Measurements from ENCODE around the gene PRR14L. TPM values are rescaled to one million over a fixed set of nuclear protein-coding genes. Genes with fewer than 3 reads are reported as not detected.

The PRR14L gene
- total RNA-seq, 4 donors from 2014 or later: 14.6 to 21.6 (median 18.5) TPM

DNA sequence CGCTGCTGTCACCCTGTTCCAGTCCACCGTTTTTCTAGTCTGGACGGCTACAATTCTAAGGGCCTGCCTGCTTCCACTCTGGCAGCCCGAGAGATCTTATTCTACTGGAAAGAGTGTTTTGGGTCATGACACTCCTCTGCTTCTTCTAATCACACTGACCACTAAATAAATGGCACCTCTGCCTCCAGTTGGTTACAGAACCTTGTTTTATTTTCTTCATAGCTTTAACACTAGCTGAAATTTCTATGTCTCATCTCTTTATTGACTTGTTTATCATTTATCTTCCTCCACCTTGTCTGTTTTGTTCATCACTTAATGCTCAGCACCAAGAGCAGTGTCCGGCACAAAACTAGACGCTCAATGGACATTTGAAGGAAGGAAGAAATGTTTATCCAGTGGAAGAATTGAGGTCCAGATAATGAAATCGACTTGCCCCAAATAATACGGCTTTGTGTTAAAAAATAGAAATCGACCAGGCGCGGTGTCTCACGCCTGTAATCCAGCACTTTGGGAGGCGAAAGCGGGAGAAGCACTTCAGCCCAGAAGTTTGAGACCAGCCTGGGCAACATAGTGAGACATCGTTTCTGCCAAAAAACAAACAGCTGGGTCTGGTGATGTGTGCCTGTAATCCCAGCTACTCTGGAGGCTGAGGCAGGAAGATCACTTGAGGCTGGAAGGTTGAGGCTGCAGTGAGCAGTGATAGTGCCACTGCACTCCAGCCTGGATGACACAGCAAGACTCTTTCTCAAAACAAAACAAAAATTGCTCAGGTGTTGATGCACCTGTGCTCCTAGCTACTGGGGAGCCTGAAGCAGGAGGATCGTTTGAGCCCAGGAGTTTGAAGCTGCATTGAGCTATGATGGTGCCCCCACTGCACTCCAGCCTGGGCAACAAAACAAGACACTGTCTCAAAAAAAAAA lies 693 bp upstream of the PRR14L start:
- Histone ChIP-seq H3K4me1 (peaks cover 46 to 65% (median 56%) of the 10 kb centered on the region in 4 donors), H3K9me3 (no peaks in the 10 kb centered on the region), H3K36me3 (peaks cover 0 to 12% (median 3%) of the 10 kb centered on the region in 4 donors), H3K27me3 (no peaks in the 10 kb centered on the region), H3K4me3 (peak overlapping the region; percentile 90 to 100 (median 100)), H3K27ac (replicated peaks in 1 of 4) (peak overlapping the region; percentile 86 to 91 (median 88))
- TF ChIP-seq POLR2A (IDR thresholded peaks at IDR 0.05; ENCODE audit: low read depth) (no peak), EP300 (IDR thresholded peaks at IDR 0.05) (no peak), POLR2AphosphoS5 (IDR thresholded peaks at IDR 0.05) (no peak)
- TF ChIP-seq, protein P1, sequence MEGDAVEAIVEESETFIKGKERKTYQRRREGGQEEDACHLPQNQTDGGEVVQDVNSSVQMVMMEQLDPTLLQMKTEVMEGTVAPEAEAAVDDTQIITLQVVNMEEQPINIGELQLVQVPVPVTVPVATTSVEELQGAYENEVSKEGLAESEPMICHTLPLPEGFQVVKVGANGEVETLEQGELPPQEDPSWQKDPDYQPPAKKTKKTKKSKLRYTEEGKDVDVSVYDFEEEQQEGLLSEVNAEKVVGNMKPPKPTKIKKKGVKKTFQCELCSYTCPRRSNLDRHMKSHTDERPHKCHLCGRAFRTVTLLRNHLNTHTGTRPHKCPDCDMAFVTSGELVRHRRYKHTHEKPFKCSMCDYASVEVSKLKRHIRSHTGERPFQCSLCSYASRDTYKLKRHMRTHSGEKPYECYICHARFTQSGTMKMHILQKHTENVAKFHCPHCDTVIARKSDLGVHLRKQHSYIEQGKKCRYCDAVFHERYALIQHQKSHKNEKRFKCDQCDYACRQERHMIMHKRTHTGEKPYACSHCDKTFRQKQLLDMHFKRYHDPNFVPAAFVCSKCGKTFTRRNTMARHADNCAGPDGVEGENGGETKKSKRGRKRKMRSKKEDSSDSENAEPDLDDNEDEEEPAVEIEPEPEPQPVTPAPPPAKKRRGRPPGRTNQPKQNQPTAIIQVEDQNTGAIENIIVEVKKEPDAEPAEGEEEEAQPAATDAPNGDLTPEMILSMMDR (IDR thresholded peaks at IDR 0.05): no peak
- intact Hi-C loops (cut with DNase I): loop anchor here (10.0 kb wide), 1 partner anchor 194 kb away; the partner anchor contains the start of gene YWHAH
- no peak for DNase-seq (ENCODE audit: extremely low spot score)
- 65% methylated on average over 16 of the region's 16 CpGs for WGBS

DNA sequence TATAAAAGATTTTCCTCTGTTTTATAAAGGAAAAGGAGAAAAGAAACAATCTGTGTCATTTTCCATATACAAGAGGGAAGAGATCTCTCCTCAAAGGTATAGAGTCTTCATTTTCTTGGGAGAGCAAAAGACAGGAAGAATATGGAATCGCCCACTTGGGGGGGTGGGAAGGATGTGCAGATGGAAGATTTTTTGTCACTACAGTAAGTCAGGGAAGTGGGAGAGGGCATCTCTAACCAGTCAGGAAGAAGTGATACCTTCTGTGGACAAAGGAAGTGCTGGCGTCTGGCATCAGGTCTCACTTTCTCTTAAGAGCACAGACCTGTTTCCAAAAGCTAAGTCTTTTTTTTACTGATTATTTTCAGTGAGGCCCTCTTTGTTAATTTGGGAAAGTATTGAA lies 1.4 kb downstream of the PRR14L start:
- WGBS: 21% methylated on average over 2 of the region's 2 CpGs
- Histone ChIP-seq H3K27ac (replicated peaks in 1 of 4) (peak overlapping the region in 1 of 4 donors; percentile 4), H3K9me3 (no peaks in the 10 kb centered on the region), H3K4me1 (peaks cover 34 to 49% (median 43%) of the 10 kb centered on the region in 4 donors), H3K4me3 (peak overlapping the region; percentile 90 to 100 (median 100)), H3K27me3 (no peaks in the 10 kb centered on the region), H3K36me3 (peaks cover 0 to 13% (median 6%) of the 10 kb centered on the region in 4 donors)
- no peak for TF ChIP-seq POLR2AphosphoS5 (IDR thresholded peaks at IDR 0.05)
- no peak for TF ChIP-seq POLR2A (IDR thresholded peaks at IDR 0.05; ENCODE audit: low read depth)
- TF ChIP-seq, protein P1 (IDR thresholded peaks at IDR 0.05): no peak
- TF ChIP-seq EP300 (IDR thresholded peaks at IDR 0.05): no peak
- no peak for DNase-seq (ENCODE audit: extremely low spot score)
- intact Hi-C loops (cut with DNase I): loop anchor here (5.0 kb wide), 2 partner anchors 66 to 81 kb away; no protein-coding TSS in a partner anchor

DNA sequence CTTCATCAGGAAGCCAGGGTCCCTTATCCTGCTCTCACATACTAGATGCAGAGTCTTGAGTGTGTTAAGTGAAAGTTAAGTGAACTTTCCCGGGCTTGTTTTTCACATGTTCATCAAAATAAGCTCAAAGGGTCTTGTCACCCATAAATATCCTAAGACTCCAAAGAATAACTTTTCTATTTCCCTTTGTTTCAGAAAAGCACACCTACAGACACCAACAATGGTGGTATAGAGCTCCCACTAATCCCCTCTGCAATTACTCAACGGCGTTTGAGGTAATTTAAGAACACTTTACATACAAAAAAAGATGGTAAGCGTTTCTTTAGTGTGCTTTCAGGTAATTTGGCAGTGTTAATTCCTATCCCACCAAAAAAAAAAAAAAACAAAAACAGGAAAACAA lies 2.5 kb downstream of the PRR14L start:
- intact Hi-C loops (cut with DNase I): loop anchor here (5.0 kb wide), 2 partner anchors 65 to 80 kb away; no protein-coding TSS in a partner anchor
- WGBS: 80% methylated on average over 4 of the region's 4 CpGs
- H3K27me3 ChIP-seq: no peaks in the 10 kb centered on the region

DNA sequence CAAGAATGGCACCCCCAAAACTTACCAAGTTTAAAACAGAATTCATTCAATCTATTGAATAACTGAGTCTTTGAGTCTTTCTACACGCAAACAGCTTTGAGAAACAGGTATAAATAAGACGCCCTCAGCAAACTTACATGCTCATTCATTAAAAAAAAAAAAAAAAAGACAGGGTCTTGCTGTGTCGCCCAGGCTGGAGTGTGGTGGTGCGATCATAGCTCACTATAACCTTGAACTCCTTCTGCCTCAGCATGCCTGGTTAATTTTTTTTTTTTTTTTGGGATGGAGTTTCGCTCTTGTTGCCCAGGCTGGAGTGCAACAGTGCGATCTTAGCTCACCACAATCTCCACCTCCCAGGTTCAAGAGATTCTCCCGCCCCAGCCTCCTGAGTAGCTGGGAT lies 6.1 kb downstream of the PRR14L start:
- 94% methylated on average over 7 of the region's 7 CpGs for WGBS
- DNase-seq (ENCODE audit: extremely low spot score): no peak
- Histone ChIP-seq H3K4me1 (peaks cover 20 to 34% (median 30%) of the 10 kb centered on the region in 4 donors), H3K27ac (replicated peaks in 1 of 4) (no peak overlapping the region), H3K36me3 (peaks cover 4 to 29% (median 9%) of the 10 kb centered on the region in 4 donors), H3K27me3 (no peaks in the 10 kb centered on the region), H3K4me3 (no peak overlapping the region), H3K9me3 (no peaks in the 10 kb centered on the region)
- no peak for TF ChIP-seq EP300 (IDR thresholded peaks at IDR 0.05)
- TF ChIP-seq, protein P1 (IDR thresholded peaks at IDR 0.05): no peak
- TF ChIP-seq POLR2A (IDR thresholded peaks at IDR 0.05; ENCODE audit: low read depth): no peak
- no peak for TF ChIP-seq POLR2AphosphoS5 (IDR thresholded peaks at IDR 0.05)
- intact Hi-C loops (cut with DNase I): no loop called here

More for the DNA sequence above, 2.5 kb downstream of the PRR14L start:
- H3K36me3 ChIP-seq: peaks cover 0 to 14% (median 6%) of the 10 kb centered on the region in 4 donors
- no peak overlapping the region for H3K4me3 ChIP-seq
- no peak for DNase-seq (ENCODE audit: extremely low spot score)
- H3K9me3 ChIP-seq: no peaks in the 10 kb centered on the region
- no peak for TF ChIP-seq EP300 (IDR thresholded peaks at IDR 0.05)
- TF ChIP-seq POLR2A (IDR thresholded peaks at IDR 0.05; ENCODE audit: low read depth): no peak
- TF ChIP-seq, protein P1 (IDR thresholded peaks at IDR 0.05): no peak
- TF ChIP-seq POLR2AphosphoS5 (IDR thresholded peaks at IDR 0.05): no peak
- no peak overlapping the region for H3K27ac ChIP-seq (replicated peaks in 1 of 4)
- peaks cover 24 to 39% (median 33%) of the 10 kb centered on the region in 4 donors for H3K4me1 ChIP-seq
